BLaER1 treated with 17β-estradiol and CSF1 and Interleukin-3, amounts not matched to agents 10 nM and 100 nM (cell line): ENCODE measurements around the gene TASL.

Experiments
- H3K27ac ChIP-seq, 11 experiments: shearing (Covaris generic); formaldehyde crosslinking; 2 replicates each; pipeline ENCODE4 v1.8.1; 2022
- H3K27me3 ChIP-seq, 11 experiments: shearing (Covaris generic); formaldehyde crosslinking; 2 replicates each; pipeline ENCODE4 v1.8.1; 2022
- H3K36me3 ChIP-seq, 11 experiments: shearing (Covaris generic); formaldehyde crosslinking; 2 replicates each; pipeline ENCODE4 v1.8.1; 2022
- H3K4me1 ChIP-seq, 10 experiments: shearing (Covaris generic); formaldehyde crosslinking; 2 replicates each; pipeline ENCODE4 v1.8.1; 2022
- H3K4me2 ChIP-seq, 11 experiments: shearing (Covaris generic); formaldehyde crosslinking; 2 replicates each; pipeline ENCODE4 v1.8.1; 2022
- H3K4me3 ChIP-seq, 10 experiments: shearing (Covaris generic); formaldehyde crosslinking; 2 replicates each; pipeline ENCODE4 v1.8.1; 2022
- H3K9ac ChIP-seq, 11 experiments: shearing (Covaris generic); formaldehyde crosslinking; 2 replicates each; pipeline ENCODE4 v1.8.1; 2022
- H3K9me3 ChIP-seq, 11 experiments: shearing (Covaris generic); formaldehyde crosslinking; replicated peaks in 1 of 11; 2 replicates each; pipeline ENCODE4 v1.8.1; 2022
- H4K20me1 ChIP-seq, 11 experiments: shearing (Covaris generic); formaldehyde crosslinking; 2 replicates each; pipeline ENCODE4 v1.8.1; 2022
- Cebpa-rat ChIP-seq, 11 experiments: shearing (Covaris generic); IDR thresholded peaks; 2 replicates each; pipeline ENCODE4 v1.8.1; 2022

Gene TASL

GRCh38 chrX:30577362-30577991 lies at the start of gene TASL:
Gene TASL (minus strand): TSS chrX:30577766. CDS start chrX:30560355, 17,411 bp downstream.
- Histone ChIP-seq H3K36me3 (peaks cover 33 to 46% (median 37%) of the 10 kb centered on the region in 11 experiments; a peak in 21 of 22 replicates), H3K27ac (peak within 1 kb of the TSS; percentile 93 to 99 (median 98)), H3K27me3 (no peaks in the 10 kb centered on the region), H3K9me3 (peaks cover 0 to 6% (median 2%) of the 10 kb centered on the region in 11 experiments; a peak in 9 of 22 replicates), H4K20me1 (peaks cover 0 to 11% (median 0%) of the 10 kb centered on the region in 11 experiments; a peak in 2 of 22 replicates), H3K9ac (peak within 1 kb of the TSS; percentile 93 to 99 (median 96)), H3K4me2 (peak within 1 kb of the TSS; percentile 55 to 99 (median 87)), H3K4me3 (peak within 1 kb of the TSS; percentile 64 to 90 (median 74)), H3K4me1 (peaks cover 27 to 40% (median 33%) of the 10 kb centered on the region in 10 experiments)
- TF ChIP-seq Cebpa-rat (IDR thresholded peaks at IDR 0.05): peak in 2 of 11 experiments; percentile 46 to 54; a peak in 2 of 22 replicates

- H3K9me3 ChIP-seq: peaks cover 12 to 37% (median 20%) of the 10 kb centered on the region in 11 experiments
- H3K27ac ChIP-seq: no peak overlapping the region
- H3K4me3 ChIP-seq: no peak overlapping the region
- no peaks in the 10 kb centered on the region for H3K27me3 ChIP-seq
- peaks cover 0 to 21% (median 2%) of the 10 kb centered on the region in 10 experiments; a peak in 12 of 20 replicates for H3K4me1 ChIP-seq
- TF ChIP-seq Cebpa-rat (IDR thresholded peaks at IDR 0.05): no peak
- H3K9ac ChIP-seq: no peak overlapping the region
- no peak overlapping the region for H3K4me2 ChIP-seq
- peaks cover 0 to 6% (median 0%) of the 10 kb centered on the region in 11 experiments; a peak in 2 of 22 replicates for H3K36me3 ChIP-seq
- H4K20me1 ChIP-seq: no peaks in the 10 kb centered on the region
These were observed 48.8 kb upstream of the TASL start for GRCh38 chrX:30626402-30626801.

- Histone ChIP-seq H4K20me1 (no peaks in the 10 kb centered on the region), H3K4me3 (0 out of 20 replicates have a peak overlapping the region, but pooled peaks of 2 of the 10 experiments have one; percentile 11 to 20), H3K36me3 (peaks cover 0 to 6% (median 0%) of the 10 kb centered on the region in 11 experiments; a peak in 2 of 22 replicates), H3K27me3 (no peaks in the 10 kb centered on the region), H3K4me1 (peaks cover 15 to 51% (median 40%) of the 10 kb centered on the region in 10 experiments), H3K9me3 (peaks cover 12 to 31% (median 18%) of the 10 kb centered on the region in 11 experiments), H3K27ac (peak overlapping the region in 3 of 11 experiments; percentile 22 to 92 (median 88); a peak in 2 of 22 replicates), H3K4me2 (no peak overlapping the region), H3K9ac (no peak overlapping the region)
- no peak for TF ChIP-seq Cebpa-rat (IDR thresholded peaks at IDR 0.05)
These were observed 44.8 kb upstream of the TASL start for GRCh38 chrX:30622361-30622760.

GRCh38 chrX:30620980-30621618 lies 43.5 kb upstream of the TASL start:
- H3K4me1 ChIP-seq: peaks cover 19 to 60% (median 45%) of the 10 kb centered on the region in 10 experiments
- H3K27ac ChIP-seq: peak overlapping the region in 7 of 11 experiments; percentile 70 to 92 (median 76); a peak in 15 of 22 replicates
- H3K9me3 ChIP-seq: peaks cover 20 to 43% (median 29%) of the 10 kb centered on the region in 11 experiments
- peak overlapping the region in 8 of 11 experiments; percentile 13 to 92 (median 72); a peak in 14 of 22 replicates for H3K4me2 ChIP-seq
- H3K36me3 ChIP-seq: peaks cover 0 to 6% (median 0%) of the 10 kb centered on the region in 11 experiments; a peak in 2 of 22 replicates
- H4K20me1 ChIP-seq: no peaks in the 10 kb centered on the region
- peak in 1 of 11 experiments; percentile 22; a peak in 1 of 22 replicates for TF ChIP-seq Cebpa-rat (IDR thresholded peaks at IDR 0.05)
- H3K4me3 ChIP-seq: no peak overlapping the region
- peak overlapping the region in 5 of 11 experiments; percentile 37 to 76 (median 65); a peak in 8 of 22 replicates for H3K9ac ChIP-seq
- H3K27me3 ChIP-seq: no peaks in the 10 kb centered on the region

- H3K4me1 ChIP-seq: peaks cover 19 to 69% (median 45%) of the 10 kb centered on the region in 10 experiments
- peaks cover 0 to 6% (median 0%) of the 10 kb centered on the region in 11 experiments; a peak in 2 of 22 replicates for H3K36me3 ChIP-seq
- H3K27ac ChIP-seq: peak overlapping the region in 8 of 11 experiments; percentile 70 to 92 (median 76); a peak in 15 of 22 replicates
- H3K4me3 ChIP-seq: no peak overlapping the region
- no peak for TF ChIP-seq Cebpa-rat (IDR thresholded peaks at IDR 0.05)
- peak overlapping the region in 7 of 11 experiments; percentile 18 to 92 (median 84); a peak in 12 of 22 replicates for H3K4me2 ChIP-seq
- peaks cover 21 to 46% (median 36%) of the 10 kb centered on the region in 11 experiments for H3K9me3 ChIP-seq
- H3K9ac ChIP-seq: peak overlapping the region in 5 of 11 experiments; percentile 20 to 76 (median 65); a peak in 4 of 22 replicates
- no peaks in the 10 kb centered on the region for H3K27me3 ChIP-seq
- no peaks in the 10 kb centered on the region for H4K20me1 ChIP-seq
These were observed 42.6 kb upstream of the TASL start for GRCh38 chrX:30620125-30620524.

- peaks cover 19 to 87% (median 46%) of the 10 kb centered on the region in 10 experiments for H3K4me1 ChIP-seq
- H4K20me1 ChIP-seq: no peaks in the 10 kb centered on the region
- peak overlapping the region; percentile 48 to 74 (median 66) for H3K9ac ChIP-seq
- peaks cover 21 to 47% (median 38%) of the 10 kb centered on the region in 11 experiments for H3K9me3 ChIP-seq
- peak overlapping the region; percentile 55 to 92 (median 76); a peak in 21 of 22 replicates for H3K27ac ChIP-seq
- H3K36me3 ChIP-seq: peaks cover 0 to 6% (median 0%) of the 10 kb centered on the region in 11 experiments; a peak in 2 of 22 replicates
- TF ChIP-seq Cebpa-rat (IDR thresholded peaks at IDR 0.05): no peak
- H3K4me3 ChIP-seq: peak overlapping the region in 9 of 10 experiments; percentile 18 to 56 (median 32); a peak in 13 of 20 replicates
- peak overlapping the region; percentile 68 to 92 (median 84) for H3K4me2 ChIP-seq
- no peaks in the 10 kb centered on the region for H3K27me3 ChIP-seq
These were observed 40.7 kb upstream of the TASL start for GRCh38 chrX:30618160-30618765.

GRCh38 chrX:30615229-30615628 lies 37.7 kb upstream of the TASL start:
- 0 out of 22 replicates have a peak overlapping the region, but pooled peaks of 1 of the 11 experiments have one; percentile 63 for H3K9ac ChIP-seq
- no peak for TF ChIP-seq Cebpa-rat (IDR thresholded peaks at IDR 0.05)

GRCh38 chrX:30613721-30614120 lies 36.2 kb upstream of the TASL start:
- no peak overlapping the region for H3K4me3 ChIP-seq
- H3K27me3 ChIP-seq: no peaks in the 10 kb centered on the region
- H3K4me1 ChIP-seq: peaks cover 17 to 96% (median 36%) of the 10 kb centered on the region in 10 experiments
- peak overlapping the region in 4 of 11 experiments; percentile 24 to 87 (median 78); a peak in 7 of 22 replicates for H3K4me2 ChIP-seq
- no peaks in the 10 kb centered on the region for H3K36me3 ChIP-seq
- no peaks in the 10 kb centered on the region for H4K20me1 ChIP-seq
- peak in 1 of 11 experiments; percentile 44; a peak in 1 of 22 replicates for TF ChIP-seq Cebpa-rat (IDR thresholded peaks at IDR 0.05)
- H3K9ac ChIP-seq: peak overlapping the region in 4 of 11 experiments; percentile 31 to 78 (median 66); a peak in 7 of 22 replicates
- peak overlapping the region in 5 of 11 experiments; percentile 16 to 92 (median 78); a peak in 9 of 22 replicates for H3K27ac ChIP-seq
- peaks cover 9 to 36% (median 25%) of the 10 kb centered on the region in 11 experiments; a peak in 21 of 22 replicates for H3K9me3 ChIP-seq

More at GRCh38 chrX:30615229-30615628, 37.7 kb upstream of the TASL start:
- H3K4me3 ChIP-seq: no peak overlapping the region
- H3K27ac ChIP-seq: peak overlapping the region in 3 of 11 experiments; percentile 70 to 92 (median 85); a peak in 5 of 22 replicates
- H3K4me1 ChIP-seq: peaks cover 19 to 96% (median 43%) of the 10 kb centered on the region in 10 experiments
- H4K20me1 ChIP-seq: no peaks in the 10 kb centered on the region
- no peaks in the 10 kb centered on the region for H3K36me3 ChIP-seq
- peak overlapping the region in 2 of 11 experiments; percentile 70 to 87; a peak in 4 of 22 replicates for H3K4me2 ChIP-seq
- peaks cover 9 to 36% (median 25%) of the 10 kb centered on the region in 11 experiments; a peak in 21 of 22 replicates for H3K9me3 ChIP-seq
- no peaks in the 10 kb centered on the region for H3K27me3 ChIP-seq
